ENCODE data around the gene MCFD2.

GRCh38 chr2:46943881-46944798 lies 28.5 kb upstream of the MCFD2 start:
- TF ChIP-seq CTCF (IDR thresholded peaks at IDR 0.05; ENCODE audit: insufficient read depth, low read length) (no peak), POLR2AphosphoS5 (IDR thresholded peaks at IDR 0.05; ENCODE audit: low read depth) (no peak)

Measured in HL-60 (cell line).